IMR-90 (cell line): ENCODE data around the gene ERC2. TPM values are rescaled to one million over a fixed set of nuclear protein-coding genes. Genes with fewer than 3 reads are reported as not detected.

ENCODE experiments used
- ATAC-seq: fragments of 200-7000 bp; cut with Tn5 transposase; 2 replicates; pipeline ENCODE4 v1.9.1; 2020; ENCODE audit warnings: low read depth, mild to moderate bottlenecking, moderate library complexity
- BruUV-seq: library from RNA; stranded (reverse); fragments of 400-500 nt; replicated peaks from 2 replicates; lab custom pipeline; 2021; lab: Mats Ljungman, UMichigan
- CTCF ChIA-PET: fragments of 300-600 bp; formaldehyde crosslinking; extraction: SDS; loops from one replicate; lab custom pipeline; 2021; ENCODE audit warnings: antibody characterized with exemption; lab: Yijun Ruan, JAX
- POLR2A ChIA-PET: fragments of 300-600 bp; sonication (Branson Sonifier 250); formaldehyde crosslinking; loops from one replicate; lab custom pipeline; 2022; ENCODE audit warnings: antibody characterized with exemption; ENCODE audit not compliant: unreplicated experiment; lab: Charles Lee
- DNase-seq: peaks from one replicate; pipeline ENCODE4 v3.0.0; 2013
- H2AFZ ChIP-seq: replicated peaks from 2 replicates; pipeline ENCODE3; 2013; ENCODE audit warnings: low read length, mild to moderate bottlenecking; ENCODE audit not compliant: poor library complexity
- H2AK5ac ChIP-seq: 2 replicates; pipeline ENCODE4 v1.6.1; 2013; ENCODE audit warnings: low read depth, low read length, inconsistent platforms
- H2AK9ac ChIP-seq: replicated peaks from 2 replicates; pipeline ENCODE3; 2013; ENCODE audit warnings: mild to moderate bottlenecking, low read depth, low read length, moderate library complexity; ENCODE audit not compliant: poor library complexity
- H2BK120ac ChIP-seq: 2 replicates; pipeline ENCODE4 v1.6.1; 2013; ENCODE audit warnings: low read depth, low read length, inconsistent platforms
- H2BK15ac ChIP-seq: 3 replicates; pipeline ENCODE4 v1.6.1; 2013; ENCODE audit warnings: low read depth, low read length, inconsistent platforms
- H2BK20ac ChIP-seq: 2 replicates; pipeline ENCODE4 v1.6.1; 2013; ENCODE audit warnings: low read depth, mild to moderate bottlenecking, inconsistent platforms, low read length, moderate library complexity
- H2BK5ac ChIP-seq: 2 replicates; pipeline ENCODE4 v1.6.1; 2013; ENCODE audit warnings: mild to moderate bottlenecking, low read depth, low read length, inconsistent platforms; ENCODE audit not compliant: poor library complexity, severe bottlenecking
- H3K14ac ChIP-seq: replicated peaks from 2 replicates; pipeline ENCODE4 v1.6.1; 2013; ENCODE audit warnings: low read depth, low read length, inconsistent platforms
- H3K18ac ChIP-seq: 2 replicates; pipeline ENCODE4 v1.6.1; 2013; ENCODE audit warnings: low read depth, low read length, control low read depth
- H3K23ac ChIP-seq: 2 replicates; pipeline ENCODE4 v1.6.1; 2013; ENCODE audit warnings: low read depth, low read length, inconsistent platforms
- H3K27ac ChIP-seq: 2 replicates; pipeline ENCODE4 v1.5.1; 2013; ENCODE audit warnings: mild to moderate bottlenecking, control low read depth, low read length; ENCODE audit not compliant: insufficient read depth
- H3K27me3 ChIP-seq: 2 replicates; pipeline ENCODE4 v1.6.1; 2013; ENCODE audit warnings: low read length; ENCODE audit not compliant: control insufficient read depth, insufficient read depth
- H3K36me3 ChIP-seq: 2 replicates; pipeline ENCODE4 v1.6.1; 2013; ENCODE audit warnings: low read length, mixed read lengths; ENCODE audit not compliant: control insufficient read depth, insufficient read depth
- H3K4ac ChIP-seq: 2 replicates; pipeline ENCODE4 v1.6.1; 2013; ENCODE audit warnings: low read depth, low read length, inconsistent platforms
- H3K4me1 ChIP-seq: 2 replicates; pipeline ENCODE4 v1.6.1; 2013; ENCODE audit warnings: low read length, mixed read lengths; ENCODE audit not compliant: control insufficient read depth, insufficient read depth
- H3K4me2 ChIP-seq: 2 replicates; pipeline ENCODE4 v1.6.1; 2013; ENCODE audit warnings: low read depth, mild to moderate bottlenecking, control low read depth, low read length, moderate library complexity
- H3K4me3 ChIP-seq: 2 replicates; pipeline ENCODE4 v1.5.1; 2013; ENCODE audit warnings: low read depth, mild to moderate bottlenecking, control low read depth, low read length, moderate library complexity; ENCODE audit not compliant: insufficient read depth
- H3K56ac ChIP-seq: 2 replicates; pipeline ENCODE4 v1.6.1; 2013; ENCODE audit warnings: low read length, inconsistent platforms; ENCODE audit not compliant: insufficient read depth; ENCODE audit errors: extremely low read depth
- H3K79me1 ChIP-seq, 2 experiments: 2 replicates each; pipeline ENCODE4 v1.6.1; 2013; ENCODE audit warnings: low read length in 2 of 2, inconsistent platforms in 1 of 2, low read depth in 1 of 2
- H3K9ac ChIP-seq: 2 replicates; pipeline ENCODE4 v1.6.1; 2013; ENCODE audit warnings: low read depth, low read length, control low read depth
- H3K9me1 ChIP-seq: 2 replicates; pipeline ENCODE4 v1.6.1; 2013; ENCODE audit warnings: low read length, inconsistent platforms; ENCODE audit not compliant: insufficient read depth
- H3K9me3 ChIP-seq: 2 replicates; pipeline ENCODE4 v1.6.1; 2013; ENCODE audit warnings: low read length; ENCODE audit not compliant: control insufficient read depth, insufficient read depth
- H4K20me1 ChIP-seq: 2 replicates; pipeline ENCODE4 v1.6.1; 2013; ENCODE audit warnings: low read length, inconsistent platforms; ENCODE audit not compliant: insufficient read depth
- H4K5ac ChIP-seq: 2 replicates; pipeline ENCODE4 v1.6.1; 2013; ENCODE audit warnings: mild to moderate bottlenecking, low read depth, low read length, control low read depth
- H4K8ac ChIP-seq, 2 experiments: 2 replicates each; pipeline ENCODE4 v1.6.1; 2013; ENCODE audit warnings: low read depth in 2 of 2, low read length in 2 of 2, control low read depth in 1 of 2, inconsistent platforms in 1 of 2
- H4K91ac ChIP-seq: 2 replicates; pipeline ENCODE4 v1.6.1; 2013; ENCODE audit warnings: low read depth, low read length, inconsistent platforms; ENCODE audit not compliant: insufficient read depth
- BHLHE40 ChIP-seq: fragments of 150-350 bp; IDR thresholded peaks from 2 replicates; pipeline ENCODE4 v1.6.1; 2016; ENCODE audit warnings: mild to moderate bottlenecking, low read depth, low read length
- CEBPB ChIP-seq: IDR thresholded peaks from 2 replicates; pipeline ENCODE4 v1.6.1; 2012; ENCODE audit warnings: low read depth, low read length, improper control_type of control experiment
- CHD1 ChIP-seq: IDR thresholded peaks from 2 replicates; pipeline ENCODE4 v1.6.1; 2012; ENCODE audit warnings: low read depth, low read length, improper control_type of control experiment
- FOS ChIP-seq: fragments of 150-350 bp; IDR thresholded peaks from 2 replicates; pipeline ENCODE4 v1.6.1; 2016; ENCODE audit warnings: low read depth, low read length
- MAFK ChIP-seq: IDR thresholded peaks from 2 replicates; pipeline ENCODE4 v1.6.1; 2012; ENCODE audit warnings: low read depth, low read length, improper control_type of control experiment
- MXI1 ChIP-seq: IDR thresholded peaks from 2 replicates; pipeline ENCODE4 v1.6.1; 2012; ENCODE audit warnings: low read depth, mild to moderate bottlenecking, low read length, moderate library complexity, borderline replicate concordance
- POLR2A ChIP-seq: IDR thresholded peaks from 2 replicates; pipeline ENCODE4 v1.6.1; 2012; ENCODE audit warnings: mild to moderate bottlenecking, low read depth, low read length
- RCOR1 ChIP-seq: IDR thresholded peaks from 2 replicates; pipeline ENCODE4 v1.6.1; 2012; ENCODE audit warnings: mild to moderate bottlenecking, low read length, improper control_type of control experiment; ENCODE audit not compliant: insufficient replicate concordance
- SMC3 ChIP-seq: fragments of 150-350 bp; IDR thresholded peaks from 2 replicates; pipeline ENCODE4 v1.6.1; 2016; ENCODE audit warnings: low read depth, mild to moderate bottlenecking, antibody characterized with exemption, low read length, moderate library complexity
- WGBS, 2 experiments: methylation state at CpG; one replicate each; pipeline versions ENCODE4 v1.1.5 to v1.1.7; 2013; ENCODE audit warnings: missing lambda C conversion rate in 2 of 2; ENCODE audit not compliant: insufficient read length in 1 of 2; ENCODE audit errors: extremely low coverage in 2 of 2; 5-methylcytosine and 5-hydroxymethylcytosine counted together
- dilution Hi-C: fragments of 300-500 bp; cut with HindIII; formaldehyde crosslinking; loops from one replicate; pipeline ENCODE4 v1.14.3; 2018; ENCODE audit warnings: low sequenced_read_pairs; ENCODE audit not compliant: unreplicated experiment
- in situ Hi-C: fragments of 300-500 bp; cut with MboI; formaldehyde crosslinking; loops from 3 replicates; pipeline ENCODE4 v1.14.3; 2019; ENCODE audit warnings: low sequenced_read_pairs, inconsistent platforms, mixed read lengths
- intact Hi-C: fragments of 100-400 bp; cut with micrococcal nuclease; formaldehyde crosslinking; loops from 2 replicates; pipeline ENCODE4 v1.10.0; 2022
- polyA plus RNA-seq, 3 experiments: library from polyadenylated mRNA; depleted of rRNA; stranded (reverse); fragments of >200 nt; gene quantifications; 2 replicates each; pipeline ENCODE4 v1.2.3, GENCODE V29; 2012; ENCODE audit warnings: low replicate concordance in 1 of 3
- total RNA-seq: library from RNA; depleted of rRNA; stranded (reverse); fragments of >200 nt; gene quantifications from 2 replicates; pipeline ENCODE4 v1.2.3, GENCODE V29; 2012
- TF ChIP-seq, protein P1 (sequence below): conservative IDR thresholded peaks from 2 replicates; pipeline ENCODE4 v1.5.1; 2012; ENCODE audit warnings: mild to moderate bottlenecking, low read depth, low read length, improper control_type of control experiment
- TF ChIP-seq, protein P2 (sequence below): fragments of 150-350 bp; IDR thresholded peaks from 2 replicates; pipeline ENCODE4 v1.6.1; 2016; ENCODE audit warnings: low read depth, mild to moderate bottlenecking, low read length, moderate library complexity, borderline replicate concordance
- TF ChIP-seq, protein P3 (sequence below): fragments of 150-350 bp; IDR thresholded peaks from 2 replicates; pipeline ENCODE4 v1.6.1; 2017; ENCODE audit warnings: mild to moderate bottlenecking, antibody characterized with exemption, low read length, low read depth

ERC2 gene
- total and polyA plus RNA-seq, 2 of the 4 experiments (the other 2 are of a cell fraction), result 0.17 to 0.18 TPM

DNA sequence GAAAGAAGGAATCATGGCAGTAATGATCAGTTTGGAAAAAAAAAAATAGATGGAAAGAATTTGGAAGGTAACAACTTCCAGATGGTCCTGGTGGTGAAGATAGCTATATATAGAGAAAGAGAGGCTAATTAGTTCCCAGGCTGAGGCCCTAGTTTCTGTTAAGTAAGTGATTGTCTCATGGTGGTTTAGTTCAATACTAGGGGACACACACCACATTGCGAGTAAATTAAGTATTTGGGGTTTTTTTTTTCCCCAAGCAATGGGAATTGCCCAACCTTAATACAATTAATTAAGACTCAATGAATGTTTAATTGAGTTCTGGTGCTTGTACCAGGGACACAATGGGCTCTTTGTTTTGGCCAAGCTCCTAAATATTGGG, 837.4 kb downstream of the ERC2 start:
- H4K5ac ChIP-seq, result no peak overlapping the region
- intact Hi-C loops, result no loop called here
- WGBS, 2 experiments, result no CpG with 5 or more reads among the region's 1 CpG
- no peak overlapping the region for H3K56ac ChIP-seq
- H3K4ac ChIP-seq, result no peak overlapping the region
- H4K91ac ChIP-seq, result no peak overlapping the region
- no peak overlapping the region for H2BK20ac ChIP-seq
- peaks cover 8% of the 10 kb centered on the region for H3K4me1 ChIP-seq
- H3K9ac ChIP-seq, result no peak overlapping the region
- H4K20me1 ChIP-seq, result no peaks in the 10 kb centered on the region
- DNase-seq, result no peak
- H3K23ac ChIP-seq, result no peak overlapping the region
- H2AFZ ChIP-seq, result no peak overlapping the region
- H2BK120ac ChIP-seq, result no peak overlapping the region
- no peak overlapping the region for H3K18ac ChIP-seq
- H2AK5ac ChIP-seq, result no peak overlapping the region
- no peaks in the 10 kb centered on the region; the same call in 1 of the 2 replicates for H3K9me1 ChIP-seq
- H3K27me3 ChIP-seq, result no peaks in the 10 kb centered on the region
- in situ Hi-C loops, result no loop called here
- no peak overlapping the region for H2BK5ac ChIP-seq
- POLR2A ChIA-PET, result no interaction called here
- dilution Hi-C loops, result no loop called here
- no peaks in the 10 kb centered on the region for H3K36me3 ChIP-seq
- TF ChIP-seq BHLHE40, result no peak
- TF ChIP-seq FOS, result no peak
- TF ChIP-seq, protein P1, sequence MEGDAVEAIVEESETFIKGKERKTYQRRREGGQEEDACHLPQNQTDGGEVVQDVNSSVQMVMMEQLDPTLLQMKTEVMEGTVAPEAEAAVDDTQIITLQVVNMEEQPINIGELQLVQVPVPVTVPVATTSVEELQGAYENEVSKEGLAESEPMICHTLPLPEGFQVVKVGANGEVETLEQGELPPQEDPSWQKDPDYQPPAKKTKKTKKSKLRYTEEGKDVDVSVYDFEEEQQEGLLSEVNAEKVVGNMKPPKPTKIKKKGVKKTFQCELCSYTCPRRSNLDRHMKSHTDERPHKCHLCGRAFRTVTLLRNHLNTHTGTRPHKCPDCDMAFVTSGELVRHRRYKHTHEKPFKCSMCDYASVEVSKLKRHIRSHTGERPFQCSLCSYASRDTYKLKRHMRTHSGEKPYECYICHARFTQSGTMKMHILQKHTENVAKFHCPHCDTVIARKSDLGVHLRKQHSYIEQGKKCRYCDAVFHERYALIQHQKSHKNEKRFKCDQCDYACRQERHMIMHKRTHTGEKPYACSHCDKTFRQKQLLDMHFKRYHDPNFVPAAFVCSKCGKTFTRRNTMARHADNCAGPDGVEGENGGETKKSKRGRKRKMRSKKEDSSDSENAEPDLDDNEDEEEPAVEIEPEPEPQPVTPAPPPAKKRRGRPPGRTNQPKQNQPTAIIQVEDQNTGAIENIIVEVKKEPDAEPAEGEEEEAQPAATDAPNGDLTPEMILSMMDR, result no peak
- TF ChIP-seq, protein P2, sequence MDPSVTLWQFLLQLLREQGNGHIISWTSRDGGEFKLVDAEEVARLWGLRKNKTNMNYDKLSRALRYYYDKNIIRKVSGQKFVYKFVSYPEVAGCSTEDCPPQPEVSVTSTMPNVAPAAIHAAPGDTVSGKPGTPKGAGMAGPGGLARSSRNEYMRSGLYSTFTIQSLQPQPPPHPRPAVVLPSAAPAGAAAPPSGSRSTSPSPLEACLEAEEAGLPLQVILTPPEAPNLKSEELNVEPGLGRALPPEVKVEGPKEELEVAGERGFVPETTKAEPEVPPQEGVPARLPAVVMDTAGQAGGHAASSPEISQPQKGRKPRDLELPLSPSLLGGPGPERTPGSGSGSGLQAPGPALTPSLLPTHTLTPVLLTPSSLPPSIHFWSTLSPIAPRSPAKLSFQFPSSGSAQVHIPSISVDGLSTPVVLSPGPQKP, result no peak
- TF ChIP-seq MAFK, result no peak
- TF ChIP-seq CHD1, result no peak
- TF ChIP-seq, protein P3, sequence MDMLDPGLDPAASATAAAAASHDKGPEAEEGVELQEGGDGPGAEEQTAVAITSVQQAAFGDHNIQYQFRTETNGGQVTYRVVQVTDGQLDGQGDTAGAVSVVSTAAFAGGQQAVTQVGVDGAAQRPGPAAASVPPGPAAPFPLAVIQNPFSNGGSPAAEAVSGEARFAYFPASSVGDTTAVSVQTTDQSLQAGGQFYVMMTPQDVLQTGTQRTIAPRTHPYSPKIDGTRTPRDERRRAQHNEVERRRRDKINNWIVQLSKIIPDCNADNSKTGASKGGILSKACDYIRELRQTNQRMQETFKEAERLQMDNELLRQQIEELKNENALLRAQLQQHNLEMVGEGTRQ, result no peak
- TF ChIP-seq POLR2A, result no peak
- TF ChIP-seq CEBPB, result no peak
- no peak for TF ChIP-seq RCOR1
- no peak for TF ChIP-seq SMC3
- TF ChIP-seq MXI1, result no peak
- CTCF ChIA-PET, result no interaction called here
- no peaks in the 10 kb centered on the region for H3K9me3 ChIP-seq
- no TSS peak for BruUV-seq
- no peak overlapping the region for H2AK9ac ChIP-seq
- no peak overlapping the region for H4K8ac ChIP-seq
- H3K4me2 ChIP-seq, result no peak overlapping the region
- no peak for ATAC-seq
- no peak overlapping the region for H2BK15ac ChIP-seq
- H3K79me1 ChIP-seq, result no peaks in the 10 kb centered on the region
- H3K14ac ChIP-seq, result no peak overlapping the region
- no peak overlapping the region for H3K27ac ChIP-seq
- no peak overlapping the region for H3K4me3 ChIP-seq
